ENCODE results near the gene PRMT1. TPM values are rescaled to one million over a fixed set of nuclear protein-coding genes. Genes with fewer than 3 reads are reported as not detected.

Gene PRMT1
- total and polyA plus RNA-seq, 4 donors: 150 to 249 (median 204) TPM

GRCh38 chr19:49685845-49686332 is 8.8 kb downstream of the PRMT1 start:
- no peak overlapping the region for H3K27ac ChIP-seq (ENCODE audit: low read depth, low read length)
- whole genome bisulfite sequencing (ENCODE audit: insufficient coverage): 90% methylated on average over 23 of the region's 23 CpGs
- H3K27me3 ChIP-seq (ENCODE audit: control insufficient read depth, insufficient read depth, low read length): peaks cover 6% of the 10 kb centered on the region
- H3K9me3 ChIP-seq (ENCODE audit: control insufficient read depth, insufficient read depth, low read length): no peaks in the 10 kb centered on the region
- peaks cover 34% of the 10 kb centered on the region for H3K4me1 ChIP-seq (ENCODE audit: control insufficient read depth, insufficient read depth, low read length)
- peaks cover 81% of the 10 kb centered on the region for H3K36me3 ChIP-seq (ENCODE audit: control insufficient read depth, insufficient read depth, low read length)
- H3K4me3 ChIP-seq (ENCODE audit: low read depth, low read length): no peak overlapping the region
- DNase-seq (ENCODE audit: low read depth in 4 of 6, low spot score in 6 of 6): no peak

GRCh38 chr19:49686503-49687088 is 9.5 kb downstream of the PRMT1 start:
- no peak overlapping the region for H3K27ac ChIP-seq (ENCODE audit: low read depth, low read length)
- H3K4me1 ChIP-seq (ENCODE audit: control insufficient read depth, insufficient read depth, low read length): peaks cover 36% of the 10 kb centered on the region
- H3K9me3 ChIP-seq (ENCODE audit: control insufficient read depth, insufficient read depth, low read length): no peaks in the 10 kb centered on the region
- no peak for DNase-seq (ENCODE audit: low read depth in 4 of 6, low spot score in 6 of 6)
- H3K27me3 ChIP-seq (ENCODE audit: control insufficient read depth, insufficient read depth, low read length): peaks cover 6% of the 10 kb centered on the region
- H3K4me3 ChIP-seq (ENCODE audit: low read depth, low read length): no peak overlapping the region
- 96% methylated on average over 14 of the region's 27 CpGs for WGBS (ENCODE audit: insufficient coverage)
- H3K36me3 ChIP-seq (ENCODE audit: control insufficient read depth, insufficient read depth, low read length): peaks cover 74% of the 10 kb centered on the region

- Histone ChIP-seq H3K36me3 (ENCODE audit: control insufficient read depth, insufficient read depth, low read length) (peaks cover 68% of the 10 kb centered on the region), H3K27ac (ENCODE audit: low read depth, low read length) (no peak overlapping the region), H3K9me3 (ENCODE audit: control insufficient read depth, insufficient read depth, low read length) (no peaks in the 10 kb centered on the region), H3K4me3 (ENCODE audit: low read depth, low read length) (no peak overlapping the region), H3K27me3 (ENCODE audit: control insufficient read depth, insufficient read depth, low read length) (peaks cover 6% of the 10 kb centered on the region), H3K4me1 (ENCODE audit: control insufficient read depth, insufficient read depth, low read length) (peaks cover 42% of the 10 kb centered on the region)
- 76% methylated on average over 7 of the region's 12 CpGs for WGBS (ENCODE audit: insufficient coverage)
- no peak for DNase-seq (ENCODE audit: low read depth in 4 of 6, low spot score in 6 of 6)
Observed at GRCh38 chr19:49687150-49687549, 10.1 kb downstream of the PRMT1 start.

GRCh38 chr19:49687566-49688316 is 10.7 kb downstream of the PRMT1 start:
- Histone ChIP-seq H3K9me3 (ENCODE audit: control insufficient read depth, insufficient read depth, low read length) (no peaks in the 10 kb centered on the region), H3K4me3 (ENCODE audit: low read depth, low read length) (no peak overlapping the region), H3K27ac (ENCODE audit: low read depth, low read length) (no peak overlapping the region), H3K36me3 (ENCODE audit: control insufficient read depth, insufficient read depth, low read length) (peaks cover 66% of the 10 kb centered on the region), H3K27me3 (ENCODE audit: control insufficient read depth, insufficient read depth, low read length) (peaks cover 6% of the 10 kb centered on the region), H3K4me1 (ENCODE audit: control insufficient read depth, insufficient read depth, low read length) (peaks cover 47% of the 10 kb centered on the region)
- no peak for DNase-seq (ENCODE audit: low read depth in 4 of 6, low spot score in 6 of 6)
- 37% methylated on average over 10 of the region's 26 CpGs for WGBS (ENCODE audit: insufficient coverage)

GRCh38 chr19:49688531-49689132 is 11.6 kb downstream of the PRMT1 start:
- Histone ChIP-seq H3K4me1 (ENCODE audit: control insufficient read depth, insufficient read depth, low read length) (peaks cover 47% of the 10 kb centered on the region), H3K4me3 (ENCODE audit: low read depth, low read length) (no peak overlapping the region), H3K36me3 (ENCODE audit: control insufficient read depth, insufficient read depth, low read length) (peaks cover 68% of the 10 kb centered on the region), H3K9me3 (ENCODE audit: control insufficient read depth, insufficient read depth, low read length) (no peaks in the 10 kb centered on the region), H3K27me3 (ENCODE audit: control insufficient read depth, insufficient read depth, low read length) (peaks cover 6% of the 10 kb centered on the region), H3K27ac (ENCODE audit: low read depth, low read length) (peak overlapping the region; percentile 22)
- 67% methylated on average over 7 of the region's 12 CpGs for WGBS (ENCODE audit: insufficient coverage)
- no peak for DNase-seq (ENCODE audit: low read depth in 4 of 6, low spot score in 6 of 6)

- peaks cover 6% of the 10 kb centered on the region for H3K27me3 ChIP-seq (ENCODE audit: control insufficient read depth, insufficient read depth, low read length)
- H3K9me3 ChIP-seq (ENCODE audit: control insufficient read depth, insufficient read depth, low read length): no peaks in the 10 kb centered on the region
- H3K4me1 ChIP-seq (ENCODE audit: control insufficient read depth, insufficient read depth, low read length): peaks cover 47% of the 10 kb centered on the region
- H3K4me3 ChIP-seq (ENCODE audit: low read depth, low read length): peak within 1 kb of the TSS; percentile 73
- peak in 2 of 6 donors; percentile 75 to 89 for DNase-seq (ENCODE audit: low read depth in 4 of 6, low spot score in 6 of 6)
- peaks cover 62% of the 10 kb centered on the region for H3K36me3 ChIP-seq (ENCODE audit: control insufficient read depth, insufficient read depth, low read length)
- H3K27ac ChIP-seq (ENCODE audit: low read depth, low read length): peak within 1 kb of the TSS; percentile 87
- WGBS (ENCODE audit: insufficient coverage): 21% methylated on average over 54 of the region's 54 CpGs
Observed at GRCh38 chr19:49689133-49690078, 12.3 kb downstream of the PRMT1 start, which contains the start of gene ADM5. TSS of gene ADM5 (plus strand) at chr19:49689594. CDS start at chr19:49689838, 244 bp downstream.

GRCh38 chr19:49690079-49690655 is 13.1 kb downstream of the PRMT1 start:
- WGBS (ENCODE audit: insufficient coverage): 2% methylated on average over 39 of the region's 39 CpGs
- peaks cover 60% of the 10 kb centered on the region for H3K36me3 ChIP-seq (ENCODE audit: control insufficient read depth, insufficient read depth, low read length)
- H3K9me3 ChIP-seq (ENCODE audit: control insufficient read depth, insufficient read depth, low read length): no peaks in the 10 kb centered on the region
- DNase-seq (ENCODE audit: low read depth in 4 of 6, low spot score in 6 of 6): no peak
- H3K4me3 ChIP-seq (ENCODE audit: low read depth, low read length): peak overlapping the region; percentile 73
- H3K27ac ChIP-seq (ENCODE audit: low read depth, low read length): peak overlapping the region; percentile 87
- H3K4me1 ChIP-seq (ENCODE audit: control insufficient read depth, insufficient read depth, low read length): peaks cover 47% of the 10 kb centered on the region
- peaks cover 6% of the 10 kb centered on the region for H3K27me3 ChIP-seq (ENCODE audit: control insufficient read depth, insufficient read depth, low read length)

GRCh38 chr19:49690656-49691242 is 13.7 kb downstream of the PRMT1 start, which contains the start of gene CPT1C:
TSS of gene CPT1C (plus strand) at chr19:49691116. CDS start at chr19:49692253, 1,137 bp downstream.
- peaks cover 57% of the 10 kb centered on the region for H3K36me3 ChIP-seq (ENCODE audit: control insufficient read depth, insufficient read depth, low read length)
- DNase-seq (ENCODE audit: low read depth in 4 of 6, low spot score in 6 of 6): peak in 5 of 6 donors; percentile 89 to 99 (median 95)
- H3K27ac ChIP-seq (ENCODE audit: low read depth, low read length): peak within 1 kb of the TSS; percentile 87
- peaks cover 6% of the 10 kb centered on the region for H3K27me3 ChIP-seq (ENCODE audit: control insufficient read depth, insufficient read depth, low read length)
- H3K4me1 ChIP-seq (ENCODE audit: control insufficient read depth, insufficient read depth, low read length): peaks cover 47% of the 10 kb centered on the region
- no peaks in the 10 kb centered on the region for H3K9me3 ChIP-seq (ENCODE audit: control insufficient read depth, insufficient read depth, low read length)
- peak within 1 kb of the TSS; percentile 73 for H3K4me3 ChIP-seq (ENCODE audit: low read depth, low read length)
- 0% methylated on average over 38 of the region's 38 CpGs for WGBS (ENCODE audit: insufficient coverage)

Measured in spinal cord (tissue), 10 donors.